Transverse colon (tissue), 4 donors: Measurements from ENCODE around the gene MFRP. TPM values are rescaled to one million over a fixed set of nuclear protein-coding genes. Genes with fewer than 3 reads are reported as not detected.

ENCODE experiments used
- DNase-seq: peaks from one replicate; pipeline ENCODE4 v3.0.0-alpha.2; 2019
- H3K27ac ChIP-seq, 4 donors: fragments of 200-600 bp; sonication (generic); 2 replicates each; pipeline ENCODE4 v1.5.1; 2016 to 2018; ENCODE audit warnings: inconsistent platforms in 4 of 4
- H3K27me3 ChIP-seq: fragments of 200-600 bp; sonication (generic); 2 replicates; pipeline ENCODE4 v1.5.1; 2017; ENCODE audit warnings: inconsistent platforms
- H3K36me3 ChIP-seq, 4 donors: fragments of 200-600 bp; sonication (generic); 2 replicates each; pipeline ENCODE4 v1.5.1; 2017 to 2019; ENCODE audit warnings: inconsistent platforms in 4 of 4
- H3K4me1 ChIP-seq, 4 donors: fragments of 200-600 bp; sonication (generic); 2 replicates each; pipeline ENCODE4 v1.5.1; 2017 to 2020; ENCODE audit warnings: inconsistent platforms in 4 of 4
- H3K4me3 ChIP-seq, 4 donors: fragments of 200-600 bp; sonication (generic); 1 replicate in 1 of 4; 2 replicates in 3 of 4; pipeline versions ENCODE4 v1.5.1 to v1.6.1; 2017 to 2019; ENCODE audit warnings: inconsistent platforms in 4 of 4
- H3K9me3 ChIP-seq, 2 donors: fragments of 200-600 bp; sonication (generic); 2 replicates each; pipeline ENCODE4 v1.5.1; 2017 to 2019; ENCODE audit warnings: inconsistent platforms in 2 of 2
- EP300 ChIP-seq: sonication (generic); formaldehyde crosslinking; IDR thresholded peaks from one replicate; pipeline ENCODE4 v1.6.1; 2017; ENCODE audit warnings: antibody characterized with exemption, low read depth
- POLR2A ChIP-seq: fragments of 450-650 bp; IDR thresholded peaks from one replicate; pipeline ENCODE4 v1.6.1; 2016; ENCODE audit warnings: antibody characterized with exemption, mild to moderate bottlenecking, moderate library complexity
- POLR2AphosphoS5 ChIP-seq, 3 donors: sonication (generic); formaldehyde crosslinking; IDR thresholded peaks; one replicate each; pipeline ENCODE4 v1.6.1; 2016; ENCODE audit warnings: antibody characterized with exemption in 3 of 3
- WGBS, 2 donors: methylation state at CpG; one replicate each; pipeline ENCODE4 v1.1.5; 2018; ENCODE audit warnings: low coverage in 1 of 2; 5-methylcytosine and 5-hydroxymethylcytosine counted together
- in situ Hi-C, 4 donors: fragments of 200-750 bp; cut with MboI; loops; one replicate each; pipeline versions ENCODE4 v1.15.0 to v1.15.1; 2017; ENCODE audit warnings: low sequenced_read_pairs in 3 of 4, low pct_ligation_motif_present in 1 of 4, low pct_unique_long_range_greater_than_20kb in 1 of 4
- intact Hi-C: fragments of 100-400 bp; cut with DNase I; formaldehyde crosslinking; loops from one replicate; pipeline ENCODE4 v1.15.1; 2023; ENCODE audit warnings: low total_unique reads
- total RNA-seq, 4 donors: library from RNA; depleted of rRNA; stranded (reverse); fragments of >200 nt; gene quantifications; one replicate each; pipeline ENCODE4 v1.1.0, GENCODE V29; 2016
- TF ChIP-seq, protein P1 (sequence below), 5 experiments: fragments of 200-600 bp in 3 of 5; fragments of 450-650 bp in 2 of 5; sonication (generic) in 3 of 5; IDR thresholded peaks; 1 replicate in 2 of 5; 2 replicates in 3 of 5; pipeline ENCODE4 v1.5.1; 2016 to 2017; ENCODE audit warnings: antibody characterized with exemption in 5 of 5, inconsistent platforms in 3 of 5, mild to moderate bottlenecking in 2 of 5, moderate library complexity in 1 of 5

Gene MFRP
- total RNA-seq, 4 donors from 2014 or later, result 0.32 TPM; not detected in 3

DNA sequence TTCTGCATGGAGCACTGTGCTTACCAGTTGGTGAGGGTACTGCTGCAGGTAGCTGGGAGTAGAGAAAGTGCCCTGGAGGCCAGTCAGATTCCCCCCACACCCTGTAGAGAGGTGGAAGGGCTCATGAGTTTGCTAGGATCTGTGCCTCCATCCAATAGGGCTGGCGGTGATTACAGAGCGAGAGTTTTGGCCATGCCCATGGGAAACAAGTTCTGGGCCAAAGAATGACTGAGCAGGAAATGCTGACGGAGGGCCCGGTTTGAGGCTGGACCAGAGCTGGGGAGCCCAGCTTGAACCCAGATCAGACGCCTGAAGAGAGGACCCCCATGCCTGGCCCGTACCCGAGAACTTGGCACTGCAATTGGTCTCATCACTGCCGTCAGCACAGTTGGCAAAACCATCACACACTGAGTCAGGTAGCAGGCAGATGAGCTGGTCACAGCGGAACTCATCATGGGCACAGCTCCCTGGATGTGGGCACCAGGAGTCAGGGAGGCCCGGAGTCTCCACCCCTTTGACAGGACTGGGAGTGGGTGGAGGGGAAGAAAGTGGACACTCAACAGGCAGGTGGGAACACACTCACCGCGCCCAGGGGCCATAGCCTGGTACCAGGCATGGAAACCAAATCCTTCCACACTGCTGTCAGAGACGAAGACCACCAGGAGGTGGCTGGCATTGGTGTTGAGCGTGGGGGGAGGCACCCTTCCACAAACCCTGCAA is 2.1 kb downstream of the MFRP start:
- in situ Hi-C loops, result no loop called here
- H3K27ac ChIP-seq, result no peak overlapping the region
- intact Hi-C loops, result no loop called here
- DNase-seq, result no peak
- no peaks in the 10 kb centered on the region for H3K9me3 ChIP-seq
- H3K36me3 ChIP-seq, result no peaks in the 10 kb centered on the region
- peaks cover 12 to 22% (median 19%) of the 10 kb centered on the region in 4 donors for H3K4me1 ChIP-seq
- 76% methylated on average over 13 of the region's 14 CpGs; no CpG with 5 or more reads in 1 of the 2 donors for WGBS, 2 donors
- H3K4me3 ChIP-seq, result no peak overlapping the region
- peaks cover 37% of the 10 kb centered on the region for H3K27me3 ChIP-seq
- TF ChIP-seq EP300 (no peak), POLR2A (no peak), POLR2AphosphoS5 (IDR thresholded peaks at IDR 0.05) (no peak)
- TF ChIP-seq, protein P1, sequence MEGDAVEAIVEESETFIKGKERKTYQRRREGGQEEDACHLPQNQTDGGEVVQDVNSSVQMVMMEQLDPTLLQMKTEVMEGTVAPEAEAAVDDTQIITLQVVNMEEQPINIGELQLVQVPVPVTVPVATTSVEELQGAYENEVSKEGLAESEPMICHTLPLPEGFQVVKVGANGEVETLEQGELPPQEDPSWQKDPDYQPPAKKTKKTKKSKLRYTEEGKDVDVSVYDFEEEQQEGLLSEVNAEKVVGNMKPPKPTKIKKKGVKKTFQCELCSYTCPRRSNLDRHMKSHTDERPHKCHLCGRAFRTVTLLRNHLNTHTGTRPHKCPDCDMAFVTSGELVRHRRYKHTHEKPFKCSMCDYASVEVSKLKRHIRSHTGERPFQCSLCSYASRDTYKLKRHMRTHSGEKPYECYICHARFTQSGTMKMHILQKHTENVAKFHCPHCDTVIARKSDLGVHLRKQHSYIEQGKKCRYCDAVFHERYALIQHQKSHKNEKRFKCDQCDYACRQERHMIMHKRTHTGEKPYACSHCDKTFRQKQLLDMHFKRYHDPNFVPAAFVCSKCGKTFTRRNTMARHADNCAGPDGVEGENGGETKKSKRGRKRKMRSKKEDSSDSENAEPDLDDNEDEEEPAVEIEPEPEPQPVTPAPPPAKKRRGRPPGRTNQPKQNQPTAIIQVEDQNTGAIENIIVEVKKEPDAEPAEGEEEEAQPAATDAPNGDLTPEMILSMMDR (IDR thresholded peaks at IDR 0.05), result no peak

GRCh38 chr11:119343726-119344125 is 2.8 kb downstream of the MFRP start:
- no peak overlapping the region for H3K4me3 ChIP-seq
- H3K27ac ChIP-seq, result no peak overlapping the region
- intact Hi-C loops (no loop called here), in situ Hi-C loops (no loop called here)
- no peak for TF ChIP-seq POLR2AphosphoS5 (IDR thresholded peaks at IDR 0.05)
- no peak for TF ChIP-seq EP300
- TF ChIP-seq POLR2A, result no peak
- H3K36me3 ChIP-seq, result no peaks in the 10 kb centered on the region
- no peak for DNase-seq
- H3K9me3 ChIP-seq, result no peaks in the 10 kb centered on the region
- H3K4me1 ChIP-seq, result peaks cover 17 to 29% (median 25%) of the 10 kb centered on the region in 4 donors
- H3K27me3 ChIP-seq, result peaks cover 41% of the 10 kb centered on the region
- 81 to 82% methylated on average over 4 to 7 of the region's 7 CpGs for WGBS, 2 donors

- H3K27ac ChIP-seq, result no peak overlapping the region
- H3K4me1 ChIP-seq, result peaks cover 17 to 41% (median 35%) of the 10 kb centered on the region in 4 donors
- no peaks in the 10 kb centered on the region for H3K9me3 ChIP-seq
- WGBS, 2 donors, result 51 to 82% methylated on average over 5 to 10 of the region's 10 CpGs
- in situ Hi-C loops, result no loop called here
- no peak overlapping the region for H3K4me3 ChIP-seq
- H3K27me3 ChIP-seq, result peaks cover 41% of the 10 kb centered on the region
- DNase-seq, result no peak
- TF ChIP-seq POLR2A, result no peak
- TF ChIP-seq EP300, result no peak
- no peak for TF ChIP-seq POLR2AphosphoS5 (IDR thresholded peaks at IDR 0.05)
- no peaks in the 10 kb centered on the region for H3K36me3 ChIP-seq
- intact Hi-C loops, result no loop called here
Observed at GRCh38 chr11:119342362-119343130, 4.0 kb downstream of the MFRP start.

DNA sequence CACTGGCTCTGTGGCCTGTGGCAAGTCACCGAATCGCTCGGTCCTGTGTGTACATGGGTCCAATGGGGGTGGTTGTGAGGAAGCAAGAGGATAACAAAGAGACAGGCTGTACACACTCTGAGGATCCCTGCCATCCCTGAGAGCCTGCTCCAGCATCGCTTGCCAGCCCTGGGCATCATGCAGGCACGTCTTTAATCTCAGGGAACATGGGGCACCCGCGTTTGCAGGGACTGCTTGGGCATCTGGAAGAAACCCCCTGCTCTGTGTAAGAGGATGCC is 4.5 kb downstream of the MFRP start:
- H3K27ac ChIP-seq, result no peak overlapping the region
- in situ Hi-C loops, result no loop called here
- 63% methylated on average over 7 of the region's 7 CpGs; no CpG with 5 or more reads in 1 of the 2 donors for WGBS, 2 donors
- TF ChIP-seq POLR2A (no peak), EP300 (no peak), POLR2AphosphoS5 (IDR thresholded peaks at IDR 0.05) (no peak)
- TF ChIP-seq, protein P1 (IDR thresholded peaks at IDR 0.05), result no peak
- DNase-seq, result no peak
- H3K36me3 ChIP-seq, result no peaks in the 10 kb centered on the region
- peaks cover 17 to 47% (median 37%) of the 10 kb centered on the region in 4 donors for H3K4me1 ChIP-seq
- H3K4me3 ChIP-seq, result no peak overlapping the region
- intact Hi-C loops, result no loop called here
- H3K9me3 ChIP-seq, result no peaks in the 10 kb centered on the region
- H3K27me3 ChIP-seq, result peaks cover 41% of the 10 kb centered on the region
